ENCODE results near the gene TATDN3.

GRCh38 chr1:212743901-212744475 is 47.7 kb upstream of the TATDN3 start:
- TF ChIP-seq CTCF (IDR thresholded peaks at IDR 0.05; ENCODE audit: poor library complexity, severe bottlenecking) (no peak), POLR2AphosphoS5 (IDR thresholded peaks at IDR 0.05) (no peak), REST (IDR thresholded peaks at IDR 0.05; ENCODE audit: borderline replicate concordance) (no peak), EP300 (conservative IDR thresholded peaks at IDR 0.05; ENCODE audit: poor library complexity, severe bottlenecking) (no peak), EZH2 (IDR thresholded peaks at IDR 0.05; ENCODE audit: borderline replicate concordance, insufficient read depth, low read length, poor library complexity, severe bottlenecking) (no peak), SMC3 (conservative IDR thresholded peaks at IDR 0.05; ENCODE audit: poor library complexity) (no peak)

All from neural cell (in vitro differentiated cells).